ENCODE data around the gene PPM1L.

- no peak for TF ChIP-seq SPI1 (IDR thresholded peaks at IDR 0.05; ENCODE audit: low read depth, low read length)
- no peak for TF ChIP-seq TAF1 (IDR thresholded peaks at IDR 0.05; ENCODE audit: low read depth, low read length)
- no peak for TF ChIP-seq POLR2A (IDR thresholded peaks at IDR 0.05; ENCODE audit: low read depth, low read length)
- TF ChIP-seq POLR2AphosphoS5 (IDR thresholded peaks at IDR 0.05; ENCODE audit: low read depth, low read length): no peak
Measured at GRCh38 chr3:160825311-160825800, 69.3 kb downstream of the PPM1L start.

All from GM12891 (cell line).